Measurements from ENCODE around the gene MAP3K20.

GRCh38 chr2:173205375-173205774 lies 129.7 kb downstream of the MAP3K20 start:
- TF ChIP-seq CTCF (conservative IDR thresholded peaks at IDR 0.05 in 1 of 2, IDR thresholded peaks at IDR 0.05 in 1 of 2; ENCODE audit: extremely low read depth in 1 of 2, insufficient read depth in 1 of 2, low read depth in 1 of 2, low read length in 2 of 2) (no peak), EZH2 (IDR thresholded peaks at IDR 0.05; ENCODE audit: borderline replicate concordance, low read length) (no peak)
